Caco-2 (cell line): Measurements from ENCODE around the gene LGALS4. TPM values are rescaled to one million over a fixed set of nuclear protein-coding genes. Genes with fewer than 3 reads are reported as not detected.
"Not testable (repeated sequence)": the region's sequence is repeated elsewhere in the genome, so short reads cannot be mapped to it uniquely, and the experiment has no call there.

ENCODE experiments used
- BruUV-seq: library from RNA; stranded (reverse); fragments of 400-500 nt; replicated peaks from 2 replicates; lab custom pipeline; 2021; lab: Mats Ljungman, UMichigan
- CTCF ChIA-PET: fragments of 300-600 bp; sonication (Branson Sonifier 250); formaldehyde crosslinking; loops from one replicate; lab custom pipeline; 2022; ENCODE audit warnings: antibody characterized with exemption; lab: Charles Lee
- POLR2A ChIA-PET: fragments of 300-600 bp; sonication (Branson Sonifier 250); formaldehyde crosslinking; loops from one replicate; lab custom pipeline; 2022; ENCODE audit warnings: antibody characterized with exemption; lab: Charles Lee
- DNase-seq, 2 experiments: peaks; one replicate each; pipeline versions ENCODE4 v3.0.0 to v3.0.0-alpha.2; 2020 to 2022
- H3K27me3 ChIP-seq: replicated peaks from 2 replicates; pipeline ENCODE4 v1.6.0; 2011; ENCODE audit warnings: low read length; ENCODE audit not compliant: control insufficient read depth, insufficient read depth
- H3K36me3 ChIP-seq: 2 replicates; pipeline ENCODE4 v1.5.1; 2011; ENCODE audit warnings: low read length; ENCODE audit not compliant: control insufficient read depth, insufficient read depth
- H3K4me1 ChIP-seq: fragments of 250-450 bp; sonication (Bioruptor Pico); 2 replicates; pipeline ENCODE4 v1.5.1; 2020; ENCODE audit warnings: mild to moderate bottlenecking
- H3K4me3 ChIP-seq: 2 replicates; pipeline ENCODE4 v1.5.1; 2011; ENCODE audit warnings: low read depth, mild to moderate bottlenecking, control low read depth, low read length
- H3K9me3 ChIP-seq: fragments of 250-450 bp; sonication (Bioruptor Pico); 2 replicates; pipeline ENCODE4 v1.5.1; 2020; ENCODE audit warnings: mild to moderate bottlenecking, moderate library complexity
- H3K27ac Mint-ChIP-seq: one replicate; pipeline ENCODE4 v1.8.0; 2022; ENCODE audit warnings: mixed read lengths; ENCODE audit not compliant: unreplicated experiment
- H3K27me3 Mint-ChIP-seq: one replicate; pipeline ENCODE4 v1.8.0; 2022; ENCODE audit warnings: mixed read lengths; ENCODE audit not compliant: insufficient read depth, unreplicated experiment
- H3K36me3 Mint-ChIP-seq: one replicate; pipeline ENCODE4 v1.8.0; 2022; ENCODE audit warnings: mild to moderate bottlenecking, mixed read lengths; ENCODE audit not compliant: insufficient read depth, unreplicated experiment
- H3K4me1 Mint-ChIP-seq: one replicate; pipeline ENCODE4 v1.8.0; 2022; ENCODE audit warnings: low read depth, mixed read lengths; ENCODE audit not compliant: unreplicated experiment
- H3K4me3 Mint-ChIP-seq: one replicate; pipeline ENCODE4 v1.8.0; 2022; ENCODE audit warnings: mild to moderate bottlenecking, moderate library complexity, mixed read lengths; ENCODE audit not compliant: unreplicated experiment
- H3K9me3 Mint-ChIP-seq: one replicate; pipeline ENCODE4 v1.8.0; 2022; ENCODE audit warnings: mixed read lengths; ENCODE audit not compliant: unreplicated experiment
- intact Hi-C: fragments of 100-400 bp; cut with micrococcal nuclease; formaldehyde crosslinking; loops from one replicate; pipeline ENCODE4 v1.10.0; 2022; ENCODE audit not compliant: unreplicated experiment
- total RNA-seq: library from RNA; stranded (reverse); gene quantifications from 2 replicates; pipeline ENCODE4 v1.2.3, GENCODE V29; 2022
- TF ChIP-seq, protein P1 (sequence below), 2 experiments: fragments of 200-600 bp in 1 of 2; IDR thresholded peaks; 1 replicate in 1 of 2; 2 replicates in 1 of 2; pipeline versions ENCODE4 v1.5.1 to v1.8.0; 2011 to 2022; ENCODE audit warnings: antibody characterized with exemption in 1 of 2, control low read depth in 1 of 2, inconsistent platforms in 1 of 2, low read depth in 1 of 2, low read length in 1 of 2, mild to moderate bottlenecking in 1 of 2, moderate library complexity in 1 of 2; ENCODE audit not compliant: insufficient read depth in 1 of 2, severe bottlenecking in 1 of 2, unreplicated experiment in 1 of 2

LGALS4 gene
- total RNA-seq, 1 experiment from 2014 or later = 2.2 TPM

DNA sequence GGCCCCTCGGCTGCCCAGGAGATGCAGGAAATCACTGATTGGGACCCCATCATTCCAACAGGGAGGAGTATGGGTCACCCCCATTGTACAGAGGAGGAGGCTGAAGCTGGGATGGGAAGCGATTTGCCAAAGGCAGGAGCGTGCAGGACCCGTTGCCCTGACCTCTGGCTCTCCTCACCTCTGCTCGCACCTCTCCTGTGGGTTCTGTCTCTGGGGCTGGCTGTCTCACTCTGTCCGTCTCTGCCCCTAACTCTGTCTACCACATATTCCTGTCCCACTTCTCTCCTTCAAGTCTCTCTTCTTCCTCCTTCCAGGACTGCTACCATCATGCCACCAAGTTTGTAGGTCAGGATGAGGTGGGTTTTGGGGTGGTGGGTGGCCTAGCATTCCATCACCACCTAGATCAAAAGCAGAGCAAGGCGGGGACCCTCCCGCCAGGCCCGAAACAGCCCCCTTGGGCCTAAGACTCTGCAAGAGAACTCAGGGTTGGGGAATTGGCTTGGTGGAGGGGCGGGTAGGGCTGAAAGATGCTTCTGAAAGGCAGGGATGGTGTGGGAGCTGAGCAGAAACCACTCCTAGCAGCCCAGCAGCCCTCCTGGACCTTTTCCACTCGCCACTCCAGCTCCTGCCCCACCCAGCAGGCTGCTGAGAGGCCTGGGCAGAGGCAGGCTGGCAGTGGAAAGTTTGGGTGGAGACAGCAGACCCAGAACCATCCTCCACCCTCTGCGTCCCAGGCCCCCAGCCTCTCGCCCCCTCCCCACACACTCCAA, 38.4 kb downstream of the LGALS4 start:
- ChIA-PET POLR2A (no interaction called here), CTCF (no interaction called here)
- H3K4me1 Mint-ChIP-seq = no peaks in the 10 kb centered on the region
- no peaks in the 10 kb centered on the region for H3K9me3 Mint-ChIP-seq
- no peaks in the 10 kb centered on the region for H3K36me3 Mint-ChIP-seq
- Histone ChIP-seq H3K36me3 (no peaks in the 10 kb centered on the region), H3K4me1 (no peaks in the 10 kb centered on the region), H3K4me3 (no peak overlapping the region), H3K9me3 (no peaks in the 10 kb centered on the region), H3K27me3 (no peaks in the 10 kb centered on the region)
- no peak overlapping the region for H3K27ac Mint-ChIP-seq
- DNase-seq = no peak
- no peak overlapping the region for H3K4me3 Mint-ChIP-seq
- H3K27me3 Mint-ChIP-seq = no peaks in the 10 kb centered on the region
- no TSS peak for BruUV-seq
- TF ChIP-seq, protein P1, sequence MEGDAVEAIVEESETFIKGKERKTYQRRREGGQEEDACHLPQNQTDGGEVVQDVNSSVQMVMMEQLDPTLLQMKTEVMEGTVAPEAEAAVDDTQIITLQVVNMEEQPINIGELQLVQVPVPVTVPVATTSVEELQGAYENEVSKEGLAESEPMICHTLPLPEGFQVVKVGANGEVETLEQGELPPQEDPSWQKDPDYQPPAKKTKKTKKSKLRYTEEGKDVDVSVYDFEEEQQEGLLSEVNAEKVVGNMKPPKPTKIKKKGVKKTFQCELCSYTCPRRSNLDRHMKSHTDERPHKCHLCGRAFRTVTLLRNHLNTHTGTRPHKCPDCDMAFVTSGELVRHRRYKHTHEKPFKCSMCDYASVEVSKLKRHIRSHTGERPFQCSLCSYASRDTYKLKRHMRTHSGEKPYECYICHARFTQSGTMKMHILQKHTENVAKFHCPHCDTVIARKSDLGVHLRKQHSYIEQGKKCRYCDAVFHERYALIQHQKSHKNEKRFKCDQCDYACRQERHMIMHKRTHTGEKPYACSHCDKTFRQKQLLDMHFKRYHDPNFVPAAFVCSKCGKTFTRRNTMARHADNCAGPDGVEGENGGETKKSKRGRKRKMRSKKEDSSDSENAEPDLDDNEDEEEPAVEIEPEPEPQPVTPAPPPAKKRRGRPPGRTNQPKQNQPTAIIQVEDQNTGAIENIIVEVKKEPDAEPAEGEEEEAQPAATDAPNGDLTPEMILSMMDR (IDR thresholded peaks at IDR 0.05; ENCODE audit: insufficient read depth in 1 of 2, low read depth in 1 of 2, low read length in 1 of 2, severe bottlenecking in 1 of 2, unreplicated experiment in 1 of 2) = no peak
- intact Hi-C loops = no loop called here

DNA sequence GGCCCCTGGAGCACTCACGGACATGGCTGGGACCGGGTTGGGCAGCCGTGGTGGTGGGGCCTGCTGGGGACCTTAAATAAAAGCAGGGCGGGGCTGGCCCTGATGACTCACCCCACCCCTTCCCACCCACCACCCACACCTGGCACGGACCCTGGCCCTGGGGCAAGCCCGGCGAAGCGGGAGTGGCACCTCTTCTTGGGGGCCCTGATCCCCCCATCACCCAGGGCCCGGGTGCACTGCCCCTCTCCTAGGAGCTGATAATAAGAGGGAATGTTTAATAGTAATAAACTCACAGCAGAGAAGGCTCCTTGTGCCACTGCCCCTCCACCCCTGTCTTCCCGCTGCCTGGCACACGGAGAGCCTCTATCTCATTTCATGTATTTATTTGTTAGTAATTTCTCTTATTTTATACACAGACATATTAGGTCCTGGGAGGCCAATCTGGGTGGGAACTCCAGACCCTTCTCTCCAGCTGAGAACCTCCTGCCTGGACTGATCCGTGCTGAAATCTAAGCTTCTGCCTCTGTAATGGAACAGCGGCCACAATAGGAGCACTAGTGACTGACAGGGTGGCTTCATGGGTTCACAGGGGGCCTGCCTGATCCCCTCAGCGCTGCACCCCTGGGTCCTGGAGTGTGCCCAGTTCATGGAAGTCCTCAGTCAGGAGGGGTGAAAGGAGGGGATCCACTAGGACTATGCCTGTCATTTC, 39.1 kb downstream of the LGALS4 start, which contains the start of gene LGALS7:
LGALS7 (minus strand) TSS at position 49 of the 709 bp plus-strand sequence; CDS start at position 24, 25 bp downstream.
- Mint-ChIP-seq H3K4me3 (no peak within 1 kb of the TSS), H3K9me3 (no peaks in the 10 kb centered on the region), H3K36me3 (no peaks in the 10 kb centered on the region), H3K27me3 (no peaks in the 10 kb centered on the region), H3K27ac (no peak within 1 kb of the TSS), H3K4me1 (no peaks in the 10 kb centered on the region)
- Histone ChIP-seq H3K36me3 (no peaks in the 10 kb centered on the region), H3K4me3 (no peak within 1 kb of the TSS), H3K4me1 (no peaks in the 10 kb centered on the region), H3K27me3 (no peaks in the 10 kb centered on the region), H3K9me3 (no peaks in the 10 kb centered on the region)
- CTCF ChIA-PET = no interaction called here
- TF ChIP-seq, protein P1 (IDR thresholded peaks at IDR 0.05; ENCODE audit: insufficient read depth in 1 of 2, low read depth in 1 of 2, low read length in 1 of 2, severe bottlenecking in 1 of 2, unreplicated experiment in 1 of 2) = no peak
- intact Hi-C loops = no loop called here
- POLR2A ChIA-PET = no interaction called here
- no TSS peak for BruUV-seq
- no peak for DNase-seq

DNA sequence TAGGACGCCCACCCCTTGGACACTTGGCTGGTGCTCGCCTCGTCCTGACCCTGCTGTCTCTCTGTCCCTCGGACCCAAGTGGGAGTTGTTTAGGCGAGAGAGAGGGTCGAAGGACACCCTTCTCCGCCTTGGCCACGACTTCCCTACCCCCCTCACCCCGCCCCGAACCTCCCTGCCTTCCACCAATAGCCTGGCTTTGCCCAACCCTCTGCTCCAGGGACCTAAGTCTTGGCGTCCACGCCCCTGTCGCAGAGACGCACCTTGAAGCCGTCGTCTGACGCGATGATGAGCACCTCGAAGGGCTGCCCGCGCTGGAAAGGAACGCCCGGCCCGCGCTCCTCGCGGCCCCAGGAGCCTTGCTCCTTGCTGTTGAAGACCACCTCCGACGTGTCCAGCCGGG, 41.2 kb downstream of the LGALS4 start:
- H3K9me3 Mint-ChIP-seq, H3K4me1 ChIP-seq, H3K36me3 ChIP-seq, H3K36me3 Mint-ChIP-seq, intact Hi-C loops, DNase-seq, H3K27me3 Mint-ChIP-seq, H3K27me3 ChIP-seq, H3K4me3 Mint-ChIP-seq, H3K27ac Mint-ChIP-seq, H3K4me1 Mint-ChIP-seq, CTCF ChIA-PET, H3K9me3 ChIP-seq, BruUV-seq, POLR2A ChIA-PET, H3K4me3 ChIP-seq: not testable (repeated sequence)

DNA sequence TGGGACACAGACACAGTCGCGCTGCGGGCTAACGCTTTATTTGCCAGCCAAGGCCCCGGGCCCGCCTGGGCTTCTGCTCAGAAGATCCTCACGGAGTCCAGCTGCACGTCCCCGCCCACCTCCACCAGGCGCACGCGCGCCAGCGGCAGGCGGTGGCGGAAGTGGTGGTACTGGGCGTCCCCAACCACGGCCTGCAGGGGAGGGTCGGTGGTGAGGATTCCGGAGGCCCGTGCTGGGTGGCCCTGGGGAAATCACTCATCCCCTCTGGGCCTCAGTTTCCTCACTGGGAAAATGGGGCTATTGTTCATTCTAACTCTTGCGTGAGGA, 41.8 kb downstream of the LGALS4 start:
- H3K36me3 Mint-ChIP-seq = not testable (repeated sequence)

DNA sequence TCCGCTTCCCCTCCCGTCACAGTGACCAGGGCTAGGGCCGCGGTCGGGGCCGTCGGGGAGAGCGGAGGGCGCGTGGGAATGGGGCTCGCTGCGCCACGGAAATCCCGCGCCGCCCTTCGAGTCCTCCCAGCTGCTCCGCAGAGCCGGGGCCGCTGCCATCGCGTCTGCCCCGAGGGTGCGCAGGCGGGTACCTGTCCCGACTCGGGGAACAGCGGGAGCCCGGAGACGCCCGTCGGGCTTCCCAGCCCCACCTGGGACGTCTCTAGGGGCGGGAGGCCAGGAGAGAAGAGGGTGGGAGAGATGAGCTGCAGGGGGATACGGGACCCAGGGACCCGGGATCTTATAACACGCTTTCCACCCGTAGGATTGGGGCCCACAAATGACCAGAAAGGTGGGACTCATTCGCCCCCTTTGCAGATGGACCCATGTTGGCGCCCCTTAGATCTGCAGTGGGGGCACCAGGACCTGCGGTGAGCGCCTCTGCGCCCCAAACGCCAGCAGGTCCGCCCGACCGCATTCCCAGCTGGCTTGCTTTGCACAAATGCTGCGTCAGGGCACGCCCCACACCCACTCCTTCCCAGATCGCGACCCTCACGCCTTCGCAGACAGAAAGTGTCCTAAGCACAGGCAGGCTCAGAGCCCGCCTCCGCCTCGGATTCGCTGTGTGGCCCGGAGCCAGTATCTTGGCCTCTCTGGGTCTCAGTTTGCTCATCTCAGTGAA, 42.4 kb downstream of the LGALS4 start:
- CTCF ChIA-PET = interaction anchor here (0.6 kb wide), 1 partner anchor 44 kb away, joined by 3 read pairs; no protein-coding TSS in a partner anchor
- H3K36me3 Mint-ChIP-seq, intact Hi-C loops, POLR2A ChIA-PET, H3K4me3 ChIP-seq, BruUV-seq, DNase-seq, H3K27ac Mint-ChIP-seq, H3K27me3 Mint-ChIP-seq, H3K9me3 ChIP-seq, H3K27me3 ChIP-seq, H3K4me1 Mint-ChIP-seq, H3K4me3 Mint-ChIP-seq, H3K36me3 ChIP-seq, H3K9me3 Mint-ChIP-seq, H3K4me1 ChIP-seq: not testable (repeated sequence)

More for the DNA sequence above, 41.8 kb downstream of the LGALS4 start:
- H3K27ac Mint-ChIP-seq, DNase-seq, H3K4me1 ChIP-seq, H3K27me3 ChIP-seq, H3K4me3 ChIP-seq, BruUV-seq, H3K9me3 ChIP-seq, H3K4me1 Mint-ChIP-seq, H3K9me3 Mint-ChIP-seq, H3K36me3 ChIP-seq, H3K27me3 Mint-ChIP-seq, intact Hi-C loops, CTCF ChIA-PET, H3K4me3 Mint-ChIP-seq, POLR2A ChIA-PET: not testable (repeated sequence)
